MM.1S (cell line): ENCODE measurements around the gene RUSF1.

ENCODE experiments used
- DNase-seq: peaks from one replicate; pipeline ENCODE4 v3.0.0-alpha.2; 2015
- H2AFZ ChIP-seq: fragments of 300-600 bp; sonication (generic); 2 replicates; pipeline ENCODE4 v1.6.0; 2016; ENCODE audit warnings: antibody characterized with exemption, low read length
- H3F3A ChIP-seq: fragments of 300-600 bp; sonication (generic); 2 replicates; pipeline ENCODE4 v1.6.1; 2016; ENCODE audit warnings: mild to moderate bottlenecking, antibody characterized with exemption, low read length, moderate library complexity, mixed read lengths; ENCODE audit not compliant: insufficient read depth
- H3K27ac ChIP-seq: fragments of 300-600 bp; sonication (generic); 2 replicates; pipeline ENCODE4 v1.5.1; 2016; ENCODE audit warnings: mild to moderate bottlenecking, low read length
- H3K27me3 ChIP-seq: fragments of 300-600 bp; sonication (generic); replicated peaks from 2 replicates; pipeline ENCODE4 v1.6.0; 2016; ENCODE audit warnings: low read length; ENCODE audit not compliant: insufficient read depth
- H3K36me3 ChIP-seq: fragments of 300-600 bp; sonication (generic); replicated peaks from 2 replicates; pipeline ENCODE4 v1.6.1; 2016; ENCODE audit warnings: mild to moderate bottlenecking, low read length, mixed read lengths; ENCODE audit not compliant: insufficient read depth
- H3K4me1 ChIP-seq: fragments of 300-600 bp; sonication (generic); 2 replicates; pipeline ENCODE4 v1.6.1; 2016; ENCODE audit warnings: low read length, mixed read lengths
- H3K4me2 ChIP-seq: fragments of 300-600 bp; sonication (generic); 2 replicates; pipeline ENCODE4 v1.6.0; 2016; ENCODE audit warnings: low read depth, low read length
- H3K4me3 ChIP-seq: fragments of 300-600 bp; sonication (generic); 2 replicates; pipeline ENCODE4 v1.5.1; 2016; ENCODE audit warnings: low read length, mixed read lengths
- H3K79me2 ChIP-seq: fragments of 300-600 bp; sonication (generic); 2 replicates; pipeline ENCODE4 v1.6.1; 2016; ENCODE audit warnings: mixed run types, low read length, mixed read lengths
- H3K9ac ChIP-seq: fragments of 300-600 bp; sonication (generic); 2 replicates; pipeline ENCODE4 v1.6.1; 2016; ENCODE audit warnings: low read length, mixed read lengths
- H3K9me2 ChIP-seq: fragments of 300-600 bp; sonication (generic); replicated peaks from 2 replicates; pipeline ENCODE4 v1.6.1; 2016; ENCODE audit warnings: mild to moderate bottlenecking, low read length, mixed read lengths; ENCODE audit not compliant: insufficient read depth
- H3K9me3 ChIP-seq: fragments of 300-600 bp; sonication (generic); replicated peaks from 2 replicates; pipeline ENCODE4 v1.6.1; 2016; ENCODE audit warnings: mild to moderate bottlenecking, low read length, mixed read lengths; ENCODE audit not compliant: insufficient read depth
- H4K20me1 ChIP-seq: fragments of 300-600 bp; sonication (generic); 2 replicates; pipeline ENCODE4 v1.6.1; 2016; ENCODE audit warnings: mild to moderate bottlenecking, low read length, moderate library complexity, mixed read lengths; ENCODE audit not compliant: insufficient read depth
- EZH2 ChIP-seq: fragments of 300-600 bp; sonication (generic); optimal IDR thresholded peaks from 2 replicates; pipeline ENCODE3; 2017; ENCODE audit warnings: low read depth, mild to moderate bottlenecking, antibody characterized with exemption, low read length, mixed read lengths
- EZH2phosphoT487 ChIP-seq: fragments of 300-600 bp; sonication (generic); IDR thresholded peaks from 2 replicates; pipeline ENCODE4 v1.6.1; 2018; ENCODE audit warnings: antibody characterized with exemption, low read length
- TF ChIP-seq, protein P1 (sequence below): fragments of 300-600 bp; sonication (generic); IDR thresholded peaks from 2 replicates; pipeline ENCODE4 v1.5.1; 2016; ENCODE audit warnings: antibody characterized with exemption, low read length, mixed read lengths

Gene RUSF1

DNA sequence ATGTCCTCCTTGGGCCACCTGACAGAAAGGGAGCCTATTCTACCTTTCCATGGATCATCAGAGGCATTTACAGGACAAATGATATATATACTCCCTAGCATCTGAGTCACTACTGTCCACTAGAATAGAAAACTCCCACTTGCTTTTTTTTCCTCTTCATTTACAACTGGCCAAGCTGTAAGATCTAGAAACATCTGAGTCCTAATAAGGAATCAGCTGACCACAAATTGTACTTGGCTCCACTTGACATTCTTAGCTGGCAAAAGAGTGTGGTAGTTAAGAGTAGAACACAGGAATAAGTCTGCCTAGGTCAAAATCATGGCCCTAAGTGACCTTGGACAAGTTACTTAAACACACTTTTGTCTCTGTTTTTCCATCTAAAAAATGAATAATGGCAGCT, 5.2 kb downstream of the RUSF1 start:
- Histone ChIP-seq H3K4me1 (peaks cover 7% of the 10 kb centered on the region), H3K4me2 (no peak overlapping the region), H3K9me3 (no peaks in the 10 kb centered on the region), H3K9me2 (no peaks in the 10 kb centered on the region), H3K36me3 (no peaks in the 10 kb centered on the region), H3K27me3 (no peaks in the 10 kb centered on the region), H3K27ac (no peak overlapping the region), H4K20me1 (no peaks in the 10 kb centered on the region), H3K4me3 (no peak overlapping the region), H3F3A (no peaks in the 10 kb centered on the region), H3K79me2 (peaks cover 16% of the 10 kb centered on the region), H3K9ac (no peak overlapping the region), H2AFZ (no peak overlapping the region)
- no peak for DNase-seq
- TF ChIP-seq, protein P1, sequence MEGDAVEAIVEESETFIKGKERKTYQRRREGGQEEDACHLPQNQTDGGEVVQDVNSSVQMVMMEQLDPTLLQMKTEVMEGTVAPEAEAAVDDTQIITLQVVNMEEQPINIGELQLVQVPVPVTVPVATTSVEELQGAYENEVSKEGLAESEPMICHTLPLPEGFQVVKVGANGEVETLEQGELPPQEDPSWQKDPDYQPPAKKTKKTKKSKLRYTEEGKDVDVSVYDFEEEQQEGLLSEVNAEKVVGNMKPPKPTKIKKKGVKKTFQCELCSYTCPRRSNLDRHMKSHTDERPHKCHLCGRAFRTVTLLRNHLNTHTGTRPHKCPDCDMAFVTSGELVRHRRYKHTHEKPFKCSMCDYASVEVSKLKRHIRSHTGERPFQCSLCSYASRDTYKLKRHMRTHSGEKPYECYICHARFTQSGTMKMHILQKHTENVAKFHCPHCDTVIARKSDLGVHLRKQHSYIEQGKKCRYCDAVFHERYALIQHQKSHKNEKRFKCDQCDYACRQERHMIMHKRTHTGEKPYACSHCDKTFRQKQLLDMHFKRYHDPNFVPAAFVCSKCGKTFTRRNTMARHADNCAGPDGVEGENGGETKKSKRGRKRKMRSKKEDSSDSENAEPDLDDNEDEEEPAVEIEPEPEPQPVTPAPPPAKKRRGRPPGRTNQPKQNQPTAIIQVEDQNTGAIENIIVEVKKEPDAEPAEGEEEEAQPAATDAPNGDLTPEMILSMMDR: no peak
- TF ChIP-seq EZH2 (no peak), EZH2phosphoT487 (no peak)

DNA sequence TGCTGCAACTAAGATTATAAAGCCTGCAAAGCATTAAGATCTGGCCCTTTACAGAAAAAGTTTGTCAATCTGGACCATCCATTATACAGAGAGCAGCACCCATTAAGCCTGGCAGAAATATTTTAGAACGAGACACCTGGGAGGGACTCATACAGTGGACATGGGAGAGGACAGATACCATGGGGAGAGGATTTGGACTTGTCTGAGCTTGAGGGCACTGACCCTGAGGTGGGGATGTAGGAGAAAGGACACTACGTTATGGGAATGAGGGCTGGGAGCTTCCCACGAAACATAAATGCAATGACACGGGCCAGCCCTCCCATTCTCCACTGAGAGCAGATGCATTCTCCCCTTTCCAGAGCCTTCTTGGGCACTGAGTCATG, 6.2 kb downstream of the RUSF1 start:
- Histone ChIP-seq H3K36me3 (no peaks in the 10 kb centered on the region), H3F3A (no peaks in the 10 kb centered on the region), H3K27ac (no peak overlapping the region), H3K9me3 (no peaks in the 10 kb centered on the region), H4K20me1 (no peaks in the 10 kb centered on the region), H3K4me2 (no peak overlapping the region), H3K27me3 (no peaks in the 10 kb centered on the region), H2AFZ (no peak overlapping the region), H3K9me2 (no peaks in the 10 kb centered on the region), H3K79me2 (peaks cover 6% of the 10 kb centered on the region), H3K9ac (no peak overlapping the region), H3K4me3 (no peak overlapping the region), H3K4me1 (peaks cover 3% of the 10 kb centered on the region; the same call in 1 of the 2 replicates)
- DNase-seq: no peak
- TF ChIP-seq EZH2phosphoT487: no peak
- TF ChIP-seq, protein P1: no peak
- TF ChIP-seq EZH2: no peak

DNA sequence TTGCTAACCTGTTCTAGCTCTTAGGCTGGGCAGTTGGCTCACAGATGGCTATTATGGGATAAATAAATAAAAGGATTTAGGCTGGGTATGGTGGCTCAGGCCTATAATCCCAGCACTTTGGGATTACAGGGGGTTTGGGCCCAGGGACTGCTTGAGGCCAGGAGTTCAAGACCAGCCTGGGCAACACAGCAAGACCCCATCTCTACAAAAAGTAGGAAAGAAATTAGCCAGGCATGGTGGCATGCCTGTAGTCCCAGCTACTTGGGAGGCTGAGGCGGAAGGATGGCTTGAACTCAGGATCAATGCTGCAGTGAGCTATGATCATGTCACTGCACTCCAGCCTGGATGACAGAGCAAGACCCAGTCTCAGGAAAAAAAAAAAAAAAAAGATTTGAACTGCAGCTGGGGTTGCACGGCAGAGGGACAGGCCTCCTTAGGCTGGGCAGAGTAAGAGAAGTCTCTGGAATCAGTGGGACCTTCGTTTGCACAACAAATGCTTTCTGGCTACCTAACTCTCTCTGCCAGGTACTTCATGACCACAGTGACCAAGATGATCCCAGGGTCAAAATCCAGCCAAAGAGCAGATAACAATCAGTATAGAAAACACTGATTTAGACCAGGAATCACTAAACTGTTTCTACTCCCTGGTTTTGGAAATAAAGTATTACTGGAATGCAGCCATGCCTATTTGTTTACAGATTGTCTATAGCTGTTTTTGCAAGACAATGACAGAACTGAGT, 6.8 kb downstream of the RUSF1 start:
- no peak overlapping the region for H3K4me2 ChIP-seq
- H3K27ac ChIP-seq: no peak overlapping the region
- no peaks in the 10 kb centered on the region for H3K4me1 ChIP-seq
- no peak overlapping the region for H2AFZ ChIP-seq
- H3K9me2 ChIP-seq: no peaks in the 10 kb centered on the region
- no peaks in the 10 kb centered on the region for H3K36me3 ChIP-seq
- TF ChIP-seq, protein P1: no peak
- TF ChIP-seq EZH2phosphoT487: no peak
- no peak for TF ChIP-seq EZH2
- no peaks in the 10 kb centered on the region for H4K20me1 ChIP-seq
- H3K9me3 ChIP-seq: no peaks in the 10 kb centered on the region
- DNase-seq: no peak
- no peaks in the 10 kb centered on the region for H3F3A ChIP-seq
- no peaks in the 10 kb centered on the region for H3K27me3 ChIP-seq
- no peak overlapping the region for H3K9ac ChIP-seq
- H3K4me3 ChIP-seq: no peak overlapping the region
- peaks cover under 1% of the 10 kb centered on the region; the same call in 1 of the 2 replicates for H3K79me2 ChIP-seq
